OCI-LY7 (cell line): ENCODE measurements around the gene ARR3. TPM values are rescaled to one million over a fixed set of nuclear protein-coding genes. Genes with fewer than 3 reads are reported as not detected.

Experiments
- BruUV-seq: library from RNA; stranded (reverse); fragments of 400-500 nt; replicated peaks from 2 replicates; lab custom pipeline; 2021; lab: Mats Ljungman, UMichigan
- CTCF ChIA-PET: fragments of 300-600 bp; sonication (Branson Sonifier 250); formaldehyde crosslinking; loops from one replicate; lab custom pipeline; 2022; ENCODE audit warnings: antibody characterized with exemption; ENCODE audit not compliant: unreplicated experiment; lab: Charles Lee
- POLR2A ChIA-PET: fragments of 300-600 bp; sonication (Branson Sonifier 250); formaldehyde crosslinking; loops from one replicate; lab custom pipeline; 2022; ENCODE audit warnings: antibody characterized with exemption; lab: Charles Lee
- DNase-seq: peaks from one replicate; pipeline ENCODE4 v3.0.0-alpha.2; 2015; ENCODE audit warnings: low spot score
- H2AFZ ChIP-seq: fragments of 200-600 bp; sonication (generic), shearing (Covaris generic); 2 replicates; pipeline ENCODE4 v1.6.1; 2014; ENCODE audit warnings: mild to moderate bottlenecking, antibody characterized with exemption, low read length, moderate library complexity
- H3K27ac ChIP-seq: fragments of 200-600 bp; sonication (generic); 2 replicates; pipeline ENCODE4 v1.5.1; 2014; ENCODE audit warnings: mixed run types, low read depth, mild to moderate bottlenecking, moderate library complexity, low read length, inconsistent platforms; ENCODE audit not compliant: poor library complexity, severe bottlenecking
- H3K36me3 ChIP-seq: fragments of 200-600 bp; sonication (generic); 2 replicates; pipeline ENCODE4 v1.6.1; 2014; ENCODE audit warnings: mild to moderate bottlenecking, antibody characterized with exemption, low read length, moderate library complexity, mixed read lengths; ENCODE audit not compliant: insufficient read depth
- H3K4me1 ChIP-seq: fragments of 200-600 bp; sonication (generic); 2 replicates; pipeline ENCODE4 v1.5.1; 2014; ENCODE audit warnings: mild to moderate bottlenecking, low read length; ENCODE audit not compliant: insufficient read depth, poor library complexity, severe bottlenecking
- H3K4me2 ChIP-seq: fragments of 200-600 bp; sonication (generic); 2 replicates; pipeline ENCODE4 v1.6.1; 2014; ENCODE audit warnings: mild to moderate bottlenecking, low read length
- H3K4me3 ChIP-seq: fragments of 200-600 bp; sonication (generic); 2 replicates; pipeline ENCODE4 v1.5.1; 2014; ENCODE audit warnings: mild to moderate bottlenecking, low read depth, low read length; ENCODE audit not compliant: poor library complexity, severe bottlenecking
- H3K79me2 ChIP-seq: fragments of 200-600 bp; sonication (generic); 2 replicates; pipeline ENCODE4 v1.6.1; 2016; ENCODE audit warnings: low read depth, mild to moderate bottlenecking, low read length, moderate library complexity, mixed read lengths; ENCODE audit not compliant: insufficient read depth
- H3K9me2 ChIP-seq: fragments of 200-600 bp; sonication (generic); 2 replicates; pipeline ENCODE4 v1.6.1; 2016; ENCODE audit warnings: mild to moderate bottlenecking, low read length, mixed read lengths; ENCODE audit not compliant: insufficient read depth
- H3K9me3 ChIP-seq: fragments of 200-600 bp; sonication (generic); 2 replicates; pipeline ENCODE4 v1.6.1; 2014; ENCODE audit warnings: mild to moderate bottlenecking, mixed run types, low read length, mixed read lengths
- H4K20me1 ChIP-seq: fragments of 200-600 bp; sonication (generic); 2 replicates; pipeline ENCODE4 v1.6.1; 2014; ENCODE audit warnings: mild to moderate bottlenecking, antibody characterized with exemption, low read length, moderate library complexity, mixed read lengths; ENCODE audit not compliant: insufficient read depth
- EZH2phosphoT487 ChIP-seq: fragments of 200-600 bp; sonication (generic); IDR thresholded peaks from 2 replicates; pipeline ENCODE4 v1.6.1; 2018; ENCODE audit warnings: low read depth, borderline replicate concordance, mild to moderate bottlenecking, mixed run types, antibody characterized with exemption, low read length, moderate library complexity, mixed read lengths
- intact Hi-C: fragments of 100-400 bp; cut with micrococcal nuclease; formaldehyde crosslinking; loops from one replicate; pipeline ENCODE4 v1.10.0; 2022; ENCODE audit not compliant: unreplicated experiment
- total RNA-seq, 2 experiments: library from RNA; depleted of rRNA in 1 of 2; stranded (reverse); fragments of >200 nt in 1 of 2; shearing (Covaris generic) in 1 of 2; gene quantifications; 2 replicates each; pipeline ENCODE4 v1.2.3, GENCODE V29; 2014 to 2022
- TF ChIP-seq, protein P1 (sequence below): fragments of 200-600 bp; sonication (generic); conservative IDR thresholded peaks from 2 replicates; pipeline ENCODE4 v1.5.1; 2014; ENCODE audit warnings: mild to moderate bottlenecking, antibody characterized with exemption, low read length, moderate library complexity, mixed read lengths

The ARR3 gene
- total RNA-seq, 2 experiments from 2014 or later: not detected

DNA sequence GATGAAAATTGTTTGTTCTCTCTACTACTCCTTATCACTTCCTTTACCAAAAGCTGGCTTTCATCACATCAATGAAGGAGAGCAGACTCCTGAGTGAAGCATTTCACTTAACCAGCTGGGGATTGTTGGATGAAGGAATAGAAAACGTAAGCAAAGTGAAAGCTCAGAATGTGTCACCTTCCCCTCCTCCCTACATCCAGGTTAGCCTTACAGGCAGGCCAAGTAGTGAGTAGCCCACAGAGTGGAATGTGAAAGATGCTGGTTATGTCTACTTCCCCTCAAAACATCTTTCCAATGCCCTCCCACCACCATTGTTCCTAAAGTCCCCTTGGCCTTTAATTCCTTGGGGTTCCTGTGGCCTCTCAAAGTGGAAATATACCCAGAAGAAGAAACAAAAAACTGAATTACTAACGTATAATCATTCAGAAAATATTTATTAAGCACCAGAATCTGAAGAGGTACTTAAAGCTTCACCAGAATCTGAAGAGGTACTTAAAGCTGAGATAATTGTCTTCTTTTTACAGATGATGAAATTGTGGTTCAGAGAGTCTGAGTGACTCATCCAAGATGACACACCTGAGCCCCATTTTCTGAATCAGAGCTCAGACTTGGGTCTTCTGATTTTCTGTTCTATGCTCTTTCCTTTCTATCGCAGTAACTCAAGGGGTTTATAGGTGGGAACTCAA, 14.6 kb upstream of the ARR3 start:
- Histone ChIP-seq H3K9me2 (no peaks in the 10 kb centered on the region), H3K4me2 (no peak overlapping the region), H3K4me3 (no peak overlapping the region), H2AFZ (no peak overlapping the region), H3K79me2 (no peaks in the 10 kb centered on the region), H3K4me1 (no peaks in the 10 kb centered on the region), H4K20me1 (no peaks in the 10 kb centered on the region), H3K9me3 (no peaks in the 10 kb centered on the region), H3K27ac (no peak overlapping the region), H3K36me3 (no peaks in the 10 kb centered on the region)
- BruUV-seq: no TSS peak
- TF ChIP-seq EZH2phosphoT487: no peak
- TF ChIP-seq, protein P1, sequence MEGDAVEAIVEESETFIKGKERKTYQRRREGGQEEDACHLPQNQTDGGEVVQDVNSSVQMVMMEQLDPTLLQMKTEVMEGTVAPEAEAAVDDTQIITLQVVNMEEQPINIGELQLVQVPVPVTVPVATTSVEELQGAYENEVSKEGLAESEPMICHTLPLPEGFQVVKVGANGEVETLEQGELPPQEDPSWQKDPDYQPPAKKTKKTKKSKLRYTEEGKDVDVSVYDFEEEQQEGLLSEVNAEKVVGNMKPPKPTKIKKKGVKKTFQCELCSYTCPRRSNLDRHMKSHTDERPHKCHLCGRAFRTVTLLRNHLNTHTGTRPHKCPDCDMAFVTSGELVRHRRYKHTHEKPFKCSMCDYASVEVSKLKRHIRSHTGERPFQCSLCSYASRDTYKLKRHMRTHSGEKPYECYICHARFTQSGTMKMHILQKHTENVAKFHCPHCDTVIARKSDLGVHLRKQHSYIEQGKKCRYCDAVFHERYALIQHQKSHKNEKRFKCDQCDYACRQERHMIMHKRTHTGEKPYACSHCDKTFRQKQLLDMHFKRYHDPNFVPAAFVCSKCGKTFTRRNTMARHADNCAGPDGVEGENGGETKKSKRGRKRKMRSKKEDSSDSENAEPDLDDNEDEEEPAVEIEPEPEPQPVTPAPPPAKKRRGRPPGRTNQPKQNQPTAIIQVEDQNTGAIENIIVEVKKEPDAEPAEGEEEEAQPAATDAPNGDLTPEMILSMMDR: no peak
- POLR2A ChIA-PET: interaction anchor here (1.0 kb wide), 1 partner anchor 121 kb away, joined by 3 read pairs; the partner anchor contains the start of gene IGBP1
- intact Hi-C loops: no loop called here
- no peak for DNase-seq
- CTCF ChIA-PET: no interaction called here

DNA sequence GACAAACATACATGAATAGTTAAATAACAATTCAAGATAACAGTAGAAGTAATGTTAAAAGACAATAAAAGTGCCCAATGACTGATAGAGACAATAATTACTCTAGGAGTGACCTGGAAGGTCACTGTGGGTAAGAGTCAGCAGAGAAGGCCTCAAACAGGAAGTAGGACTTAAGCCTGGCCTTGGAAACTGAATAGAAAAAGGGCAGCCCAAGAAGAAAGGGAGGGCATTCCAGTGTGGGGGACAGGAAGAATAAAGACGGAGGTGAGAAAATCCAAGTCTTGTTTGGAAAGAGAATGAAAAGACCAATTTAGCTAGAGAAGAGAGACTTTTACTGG, 14.1 kb upstream of the ARR3 start:
- POLR2A ChIA-PET: interaction anchor here (1.0 kb wide), 1 partner anchor 121 kb away, joined by 3 read pairs; the partner anchor contains the start of gene IGBP1
- Histone ChIP-seq H3K4me3 (no peak overlapping the region), H3K4me2 (no peak overlapping the region), H3K79me2 (no peaks in the 10 kb centered on the region), H3K4me1 (no peaks in the 10 kb centered on the region), H3K36me3 (no peaks in the 10 kb centered on the region), H3K27ac (no peak overlapping the region), H2AFZ (no peak overlapping the region), H3K9me3 (no peaks in the 10 kb centered on the region), H4K20me1 (no peaks in the 10 kb centered on the region), H3K9me2 (no peaks in the 10 kb centered on the region)
- intact Hi-C loops: no loop called here
- DNase-seq: no peak
- no TSS peak for BruUV-seq
- CTCF ChIA-PET: no interaction called here
- no peak for TF ChIP-seq EZH2phosphoT487
- TF ChIP-seq, protein P1: no peak

DNA sequence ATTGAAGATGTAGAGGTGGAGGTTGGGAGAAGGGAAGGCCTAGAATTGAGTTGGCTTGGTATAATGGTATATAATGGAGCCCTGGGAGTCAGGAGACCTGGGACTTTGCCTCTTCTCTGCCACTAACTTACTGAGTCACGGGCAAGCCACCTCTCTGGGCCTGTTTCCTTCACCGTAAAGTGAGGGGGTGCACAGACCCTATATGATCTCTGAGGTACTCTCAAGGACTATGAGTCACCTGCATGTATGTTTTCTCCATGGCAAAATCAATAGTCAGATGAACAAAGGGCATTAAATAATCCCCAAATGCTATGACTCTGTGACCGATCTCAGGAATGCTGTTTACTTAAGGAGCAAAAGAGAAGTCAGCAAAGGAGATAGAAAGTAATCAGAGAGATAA, 13.2 kb upstream of the ARR3 start:
- BruUV-seq: no TSS peak
- ChIA-PET POLR2A (no interaction called here), CTCF (no interaction called here)
- Histone ChIP-seq H3K27ac (no peak overlapping the region), H3K4me3 (no peak overlapping the region), H2AFZ (no peak overlapping the region), H4K20me1 (no peaks in the 10 kb centered on the region), H3K4me1 (no peaks in the 10 kb centered on the region), H3K36me3 (no peaks in the 10 kb centered on the region), H3K4me2 (no peak overlapping the region), H3K9me3 (no peaks in the 10 kb centered on the region), H3K9me2 (no peaks in the 10 kb centered on the region), H3K79me2 (no peaks in the 10 kb centered on the region)
- TF ChIP-seq, protein P1: no peak
- TF ChIP-seq EZH2phosphoT487: no peak
- intact Hi-C loops: no loop called here
- DNase-seq: no peak
